SJSA1 (cell line): Measurements from ENCODE around the gene NNT. TPM values are rescaled to one million over a fixed set of nuclear protein-coding genes. Genes with fewer than 3 reads are reported as not detected.
"Not testable (repeated sequence)": the region's sequence is repeated elsewhere in the genome, so short reads cannot be mapped to it uniquely, and the experiment has no call there.

ENCODE experiments used
- DNase-seq, 2 experiments: peaks; one replicate each; pipeline ENCODE4 v3.0.0-alpha.2; 2015 to 2020; ENCODE audit warnings: low spot score in 2 of 2, low read depth in 1 of 2
- H3K27ac ChIP-seq: fragments of 250-450 bp; sonication (Bioruptor Pico); 2 replicates; pipeline ENCODE4 v1.5.1; 2020; ENCODE audit warnings: mild to moderate bottlenecking, moderate library complexity
- H3K27me3 ChIP-seq: fragments of 250-450 bp; sonication (Bioruptor Pico); replicated peaks from 2 replicates; pipeline ENCODE4 v1.5.1; 2020; ENCODE audit warnings: mild to moderate bottlenecking, moderate library complexity
- H3K36me3 ChIP-seq: fragments of 250-450 bp; sonication (Bioruptor Pico); 2 replicates; pipeline ENCODE4 v1.5.1; 2020; ENCODE audit warnings: mild to moderate bottlenecking
- H3K4me1 ChIP-seq: fragments of 250-450 bp; sonication (Bioruptor Pico); replicated peaks from 2 replicates; pipeline ENCODE4 v1.6.1; 2021; ENCODE audit warnings: mild to moderate bottlenecking
- H3K4me3 ChIP-seq: fragments of 250-450 bp; sonication (Bioruptor Pico); 2 replicates; pipeline ENCODE4 v1.5.1; 2020; ENCODE audit warnings: mild to moderate bottlenecking
- H3K9me3 ChIP-seq: fragments of 250-450 bp; sonication (Bioruptor Pico); replicated peaks from 2 replicates; pipeline ENCODE4 v1.5.1; 2020; ENCODE audit warnings: mild to moderate bottlenecking
- total RNA-seq: library from RNA; depleted of rRNA; stranded (reverse); fragments of >200 nt; shearing (Covaris generic); gene quantifications from 2 replicates; pipeline ENCODE4 v1.2.3, GENCODE V29; 2014

NNT gene
- total RNA-seq, 1 experiment from 2014 or later, result 97.4 TPM

GRCh38 chr5:43675357-43675756 lies 72.4 kb downstream of the NNT start:
- H3K4me1 ChIP-seq, result no peaks in the 10 kb centered on the region
- H3K9me3 ChIP-seq, result no peaks in the 10 kb centered on the region
- no peak for DNase-seq
- H3K27ac ChIP-seq, result no peak overlapping the region
- H3K36me3 ChIP-seq, result peaks cover 49% of the 10 kb centered on the region
- H3K27me3 ChIP-seq, result no peaks in the 10 kb centered on the region
- H3K4me3 ChIP-seq, result no peak overlapping the region

- DNase-seq, result no peak
These were observed 73.3 kb downstream of the NNT start for GRCh38 chr5:43676083-43676840.

GRCh38 chr5:43677253-43677652 lies 74.3 kb downstream of the NNT start:
- no peak for DNase-seq
- no peak overlapping the region for H3K4me3 ChIP-seq
- no peaks in the 10 kb centered on the region for H3K27me3 ChIP-seq
- H3K4me1 ChIP-seq, result no peaks in the 10 kb centered on the region
- peaks cover 58% of the 10 kb centered on the region for H3K36me3 ChIP-seq
- no peak overlapping the region for H3K27ac ChIP-seq
- no peaks in the 10 kb centered on the region for H3K9me3 ChIP-seq

More at GRCh38 chr5:43676083-43676840, 73.3 kb downstream of the NNT start:
- Histone ChIP-seq H3K27me3 (no peaks in the 10 kb centered on the region), H3K9me3 (no peaks in the 10 kb centered on the region), H3K4me1 (no peaks in the 10 kb centered on the region), H3K4me3 (no peak overlapping the region), H3K27ac (no peak overlapping the region), H3K36me3 (peaks cover 54% of the 10 kb centered on the region)

GRCh38 chr5:43679214-43679613 lies 76.2 kb downstream of the NNT start:
- no peaks in the 10 kb centered on the region for H3K9me3 ChIP-seq
- no peak for DNase-seq

GRCh38 chr5:43680286-43680685 lies 77.3 kb downstream of the NNT start:
- no peak for DNase-seq
- no peak overlapping the region for H3K4me3 ChIP-seq
- H3K4me1 ChIP-seq, result peaks cover 26% of the 10 kb centered on the region
- H3K27me3 ChIP-seq, result no peaks in the 10 kb centered on the region
- H3K27ac ChIP-seq, result no peak overlapping the region
- no peaks in the 10 kb centered on the region for H3K9me3 ChIP-seq
- H3K36me3 ChIP-seq, result peaks cover 48% of the 10 kb centered on the region

More at GRCh38 chr5:43679214-43679613, 76.2 kb downstream of the NNT start:
- Histone ChIP-seq H3K27me3 (no peaks in the 10 kb centered on the region), H3K36me3 (peaks cover 48% of the 10 kb centered on the region), H3K4me3 (no peak overlapping the region), H3K27ac (no peak overlapping the region), H3K4me1 (peaks cover 16% of the 10 kb centered on the region)

GRCh38 chr5:43683884-43684471 lies 81.0 kb downstream of the NNT start:
- peaks cover 28% of the 10 kb centered on the region for H3K36me3 ChIP-seq
- no peak overlapping the region for H3K4me3 ChIP-seq
- H3K9me3 ChIP-seq, result no peaks in the 10 kb centered on the region
- peak in 1 of 2 experiments; percentile 35 for DNase-seq
- H3K4me1 ChIP-seq, result peaks cover 38% of the 10 kb centered on the region
- peak overlapping the region; percentile 64 for H3K27ac ChIP-seq
- H3K27me3 ChIP-seq, result no peaks in the 10 kb centered on the region

GRCh38 chr5:43685252-43685950 lies 82.4 kb downstream of the NNT start:
- Histone ChIP-seq H3K27ac (peak overlapping the region; percentile 64), H3K4me3 (no peak overlapping the region), H3K27me3 (no peaks in the 10 kb centered on the region), H3K36me3 (peaks cover 36% of the 10 kb centered on the region), H3K9me3 (no peaks in the 10 kb centered on the region), H3K4me1 (peaks cover 38% of the 10 kb centered on the region)
- peak in 1 of 2 experiments; percentile 81 for DNase-seq

GRCh38 chr5:43687275-43687674 lies 84.3 kb downstream of the NNT start:
- Histone ChIP-seq H3K27ac (no peak overlapping the region), H3K36me3 (peaks cover 28% of the 10 kb centered on the region), H3K27me3 (no peaks in the 10 kb centered on the region), H3K4me3 (no peak overlapping the region), H3K9me3 (no peaks in the 10 kb centered on the region), H3K4me1 (peaks cover 38% of the 10 kb centered on the region)
- DNase-seq, result no peak

- Histone ChIP-seq H3K27ac (no peak overlapping the region), H3K36me3 (peaks cover 61% of the 10 kb centered on the region), H3K4me1 (peaks cover 2% of the 10 kb centered on the region), H3K9me3 (no peaks in the 10 kb centered on the region), H3K4me3 (no peak overlapping the region), H3K27me3 (no peaks in the 10 kb centered on the region)
- no peak for DNase-seq
These were observed 88.3 kb downstream of the NNT start for GRCh38 chr5:43691275-43691674.

- Histone ChIP-seq H3K27me3 (no peaks in the 10 kb centered on the region), H3K9me3 (no peaks in the 10 kb centered on the region), H3K27ac (no peak overlapping the region), H3K36me3 (peaks cover 63% of the 10 kb centered on the region), H3K4me1 (no peaks in the 10 kb centered on the region), H3K4me3 (no peak overlapping the region)
- no peak for DNase-seq
These were observed 88.9 kb downstream of the NNT start for GRCh38 chr5:43691893-43692292.

- no peak overlapping the region for H3K27ac ChIP-seq
- no peak for DNase-seq
- no peaks in the 10 kb centered on the region for H3K9me3 ChIP-seq
- no peaks in the 10 kb centered on the region for H3K27me3 ChIP-seq
- no peak overlapping the region for H3K4me3 ChIP-seq
- H3K36me3 ChIP-seq, result peaks cover 65% of the 10 kb centered on the region
- no peaks in the 10 kb centered on the region for H3K4me1 ChIP-seq
These were observed 90.4 kb downstream of the NNT start for GRCh38 chr5:43693411-43693810.

- H3K4me3 ChIP-seq, result no peak overlapping the region
- H3K9me3 ChIP-seq, result no peaks in the 10 kb centered on the region
- no peak overlapping the region for H3K27ac ChIP-seq
- no peak for DNase-seq
- no peaks in the 10 kb centered on the region for H3K4me1 ChIP-seq
- H3K36me3 ChIP-seq, result peaks cover 60% of the 10 kb centered on the region
- no peaks in the 10 kb centered on the region for H3K27me3 ChIP-seq
These were observed 91.0 kb downstream of the NNT start for GRCh38 chr5:43694027-43694426.

- not testable (repeated sequence) for DNase-seq, H3K9me3 ChIP-seq, H3K27ac ChIP-seq, H3K4me3 ChIP-seq, H3K27me3 ChIP-seq, H3K4me1 ChIP-seq
- H3K36me3 ChIP-seq, result peaks cover 58% of the 10 kb centered on the region
These were observed 93.5 kb downstream of the NNT start for GRCh38 chr5:43696444-43696843.

- Histone ChIP-seq H3K4me1 (no peaks in the 10 kb centered on the region), H3K36me3 (peaks cover 56% of the 10 kb centered on the region), H3K27ac (no peak overlapping the region), H3K4me3 (no peak overlapping the region), H3K9me3 (no peaks in the 10 kb centered on the region), H3K27me3 (no peaks in the 10 kb centered on the region)
- DNase-seq, result no peak
These were observed 96.9 kb downstream of the NNT start for GRCh38 chr5:43699910-43700309.
